Mesothelial cell of epicardium (in vitro differentiated cells): ENCODE results near the gene HIP1R. TPM values are rescaled to one million over a fixed set of nuclear protein-coding genes. Genes with fewer than 3 reads are reported as not detected.

Experiments used
- DNase-seq, 2 experiments: peaks; one replicate each; pipeline ENCODE4 v3.0.0; 2021; ENCODE audit warnings: low spot score in 2 of 2; ENCODE audit not compliant: unreplicated experiment in 2 of 2
- H3K27ac Mint-ChIP-seq: 2 replicates; pipeline ENCODE4 v1.8.0; 2021; ENCODE audit warnings: mixed read lengths
- H3K27me3 Mint-ChIP-seq: 2 replicates; pipeline ENCODE4 v1.8.0; 2021; ENCODE audit warnings: low read depth, mixed read lengths
- H3K36me3 Mint-ChIP-seq: 2 replicates; pipeline ENCODE4 v1.8.0; 2021; ENCODE audit warnings: mixed read lengths
- H3K4me1 Mint-ChIP-seq: 2 replicates; pipeline ENCODE4 v1.8.0; 2021; ENCODE audit warnings: mixed read lengths
- H3K4me3 Mint-ChIP-seq: 2 replicates; pipeline ENCODE4 v1.8.0; 2021; ENCODE audit warnings: mild to moderate bottlenecking, moderate library complexity, mixed read lengths
- H3K9me3 Mint-ChIP-seq: 2 replicates; pipeline ENCODE4 v1.8.0; 2021; ENCODE audit warnings: mixed read lengths
- CTCF ChIP-seq: fragments of 200-600 bp; sonication (generic); IDR thresholded peaks from one replicate; pipeline ENCODE4 v1.5.0; 2021; ENCODE audit warnings: antibody characterized with exemption; ENCODE audit not compliant: unreplicated experiment
- total RNA-seq: library from RNA; stranded (reverse); gene quantifications from 3 replicates; pipeline ENCODE4 v1.2.1, GENCODE V29; 2021

HIP1R gene
- total RNA-seq, 1 donor from 2014 or later = 40.9 TPM

- Mint-ChIP-seq H3K27me3 (no peaks in the 10 kb centered on the region), H3K36me3 (peaks cover 3% of the 10 kb centered on the region), H3K9me3 (no peaks in the 10 kb centered on the region), H3K4me1 (peaks cover 4% of the 10 kb centered on the region), H3K27ac (no peak overlapping the region), H3K4me3 (no peak overlapping the region)
- no peak for TF ChIP-seq CTCF
- DNase-seq = no peak
Observed at GRCh38 chr12:122860854-122861586, 25.8 kb downstream of the HIP1R start.

- H3K36me3 Mint-ChIP-seq = peaks cover 3% of the 10 kb centered on the region
- H3K27me3 Mint-ChIP-seq = no peaks in the 10 kb centered on the region
- no peak overlapping the region for H3K4me3 Mint-ChIP-seq
- H3K27ac Mint-ChIP-seq = no peak overlapping the region
- no peak for TF ChIP-seq CTCF
- no peaks in the 10 kb centered on the region for H3K9me3 Mint-ChIP-seq
- peak in 1 of 2 experiments; percentile 37 for DNase-seq
- peaks cover 4% of the 10 kb centered on the region for H3K4me1 Mint-ChIP-seq
Observed at GRCh38 chr12:122861587-122861970, 26.3 kb downstream of the HIP1R start.

- DNase-seq = no peak
- Mint-ChIP-seq H3K27ac (no peak overlapping the region), H3K4me3 (no peak overlapping the region), H3K9me3 (no peaks in the 10 kb centered on the region), H3K27me3 (no peaks in the 10 kb centered on the region), H3K36me3 (peaks cover 3% of the 10 kb centered on the region), H3K4me1 (peaks cover 4% of the 10 kb centered on the region)
- TF ChIP-seq CTCF = no peak
Observed at GRCh38 chr12:122862110-122862634, 26.9 kb downstream of the HIP1R start.

GRCh38 chr12:122862872-122863701, 27.8 kb downstream of the HIP1R start:
- Mint-ChIP-seq H3K9me3 (no peaks in the 10 kb centered on the region), H3K4me1 (peaks cover 4% of the 10 kb centered on the region), H3K27ac (peak overlapping the region; percentile 47), H3K27me3 (no peaks in the 10 kb centered on the region), H3K36me3 (peaks cover 3% of the 10 kb centered on the region), H3K4me3 (no peak overlapping the region)
- no peak for DNase-seq
- no peak for TF ChIP-seq CTCF

- peaks cover 4% of the 10 kb centered on the region for H3K4me1 Mint-ChIP-seq
- H3K27me3 Mint-ChIP-seq = no peaks in the 10 kb centered on the region
- H3K4me3 Mint-ChIP-seq = no peak overlapping the region
Observed at GRCh38 chr12:122864894-122865253, 29.6 kb downstream of the HIP1R start.

More at GRCh38 chr12:122864894-122865253, 29.6 kb downstream of the HIP1R start:
- no peaks in the 10 kb centered on the region for H3K9me3 Mint-ChIP-seq
- H3K36me3 Mint-ChIP-seq = peaks cover 13% of the 10 kb centered on the region
- H3K27ac Mint-ChIP-seq = peak overlapping the region; percentile 39
- no peak for TF ChIP-seq CTCF
- DNase-seq = no peak
